GM19467 (cell line): ENCODE data around the gene JAK2.
A peak's percentile ranks its signal among the peaks of the same experiment; 100 is the strongest.
"Not testable (repeated sequence)": the region's sequence is repeated elsewhere in the genome, so short reads cannot be mapped to it uniquely, and the experiment has no call there.

Experiments
- ATAC-seq: cut with Tn5 transposase; IDR thresholded peaks from one replicate; pipeline ENCODE4 v1.9.1; 2021; ENCODE audit warnings: mild to moderate bottlenecking, moderate library complexity; ENCODE audit not compliant: unreplicated experiment

The JAK2 gene

GRCh38 chr9:4984621-4985385 is at the start of gene JAK2:
TSS of gene JAK2 (plus strand) at chr9:4985272. CDS start at chr9:5021988, 36,716 bp downstream.
- ATAC-seq = peak; percentile 63

- no peak for ATAC-seq
These were observed 48.8 kb upstream of the JAK2 start for GRCh38 chr9:4936277-4936676.

DNA sequence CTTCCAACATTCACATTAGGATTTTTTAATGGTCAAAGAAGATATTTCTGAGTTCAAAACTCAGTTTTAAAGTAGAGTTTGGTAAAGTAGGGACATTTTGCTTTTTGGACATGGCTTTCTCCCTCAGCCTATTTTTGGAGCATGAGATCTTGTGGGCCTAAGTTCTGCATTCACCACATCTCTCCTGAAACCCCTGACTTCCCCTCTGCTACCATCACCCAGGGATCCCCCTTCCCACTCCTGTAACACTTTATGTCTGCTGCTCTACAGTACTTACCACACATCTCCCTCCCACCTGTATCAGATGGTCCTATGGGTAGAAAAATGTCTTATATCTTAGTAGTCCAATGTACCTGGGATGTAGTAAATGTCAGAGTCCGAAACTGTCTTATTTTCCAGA is 48.2 kb upstream of the JAK2 start:
- no peak for ATAC-seq

DNA sequence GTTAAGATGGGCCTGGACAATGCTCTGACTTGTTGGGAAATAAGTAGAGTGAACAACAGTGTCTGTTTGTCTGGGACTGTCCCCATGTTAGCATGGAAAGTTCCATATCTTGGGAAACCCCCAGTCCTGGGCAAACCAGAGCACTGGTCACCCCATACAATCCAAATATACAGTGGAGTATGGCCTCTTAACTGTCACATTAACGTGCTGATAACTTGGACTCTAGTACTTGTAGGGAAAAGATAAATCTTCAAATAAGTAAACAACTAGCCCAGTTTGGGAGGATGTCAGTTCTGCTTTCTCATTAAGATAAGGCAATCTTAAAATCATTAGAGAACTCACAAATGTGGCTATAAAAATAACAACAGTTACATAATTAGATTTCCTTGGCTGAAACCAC is 47.6 kb upstream of the JAK2 start:
- no peak for ATAC-seq

- no peak for ATAC-seq
These were observed 46.6 kb upstream of the JAK2 start for GRCh38 chr9:4938496-4938895.

DNA sequence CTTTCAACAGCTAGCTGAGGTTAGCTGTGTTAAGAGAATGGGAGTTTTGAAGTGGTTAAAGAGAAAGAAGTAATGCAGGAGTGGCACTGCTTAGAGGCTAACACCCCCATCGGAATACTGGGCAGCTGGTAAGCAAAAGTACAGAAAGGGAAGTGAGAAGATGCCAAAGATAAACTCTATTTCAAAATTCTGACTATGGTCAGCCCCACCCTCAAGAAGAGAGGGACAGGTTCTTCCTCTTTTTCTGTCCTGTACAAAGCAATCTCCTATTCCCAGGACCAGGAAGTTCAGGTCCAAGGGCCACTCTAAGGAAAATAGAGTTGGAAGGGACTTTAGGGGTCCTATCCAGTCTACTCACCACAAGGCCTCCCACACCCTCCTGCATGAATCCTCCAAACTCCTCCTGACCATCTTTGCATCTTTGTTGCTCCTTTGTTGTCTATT is 45.9 kb upstream of the JAK2 start:
- peak; percentile 80 for ATAC-seq

GRCh38 chr9:4942042-4942691 is 42.9 kb upstream of the JAK2 start:
- not testable (repeated sequence) for ATAC-seq

DNA sequence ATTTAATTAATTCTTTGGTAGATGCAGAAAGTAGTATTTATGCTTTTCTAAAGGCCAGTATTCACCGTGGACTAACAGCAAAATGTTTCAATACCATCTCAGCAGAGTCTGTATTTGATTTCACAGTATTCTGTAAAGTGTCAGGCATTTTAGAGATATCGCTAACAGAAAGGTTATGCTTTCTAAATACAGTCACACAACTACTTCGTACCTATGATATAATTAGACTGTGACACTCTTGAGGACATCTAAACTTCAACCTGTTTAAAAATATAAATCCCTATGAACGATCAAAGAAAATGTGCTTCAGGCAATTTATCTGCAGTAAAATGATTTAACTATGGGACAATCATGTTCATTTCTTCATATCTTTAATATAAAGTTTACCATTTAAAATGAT is 41.7 kb upstream of the JAK2 start:
- ATAC-seq = no peak

DNA sequence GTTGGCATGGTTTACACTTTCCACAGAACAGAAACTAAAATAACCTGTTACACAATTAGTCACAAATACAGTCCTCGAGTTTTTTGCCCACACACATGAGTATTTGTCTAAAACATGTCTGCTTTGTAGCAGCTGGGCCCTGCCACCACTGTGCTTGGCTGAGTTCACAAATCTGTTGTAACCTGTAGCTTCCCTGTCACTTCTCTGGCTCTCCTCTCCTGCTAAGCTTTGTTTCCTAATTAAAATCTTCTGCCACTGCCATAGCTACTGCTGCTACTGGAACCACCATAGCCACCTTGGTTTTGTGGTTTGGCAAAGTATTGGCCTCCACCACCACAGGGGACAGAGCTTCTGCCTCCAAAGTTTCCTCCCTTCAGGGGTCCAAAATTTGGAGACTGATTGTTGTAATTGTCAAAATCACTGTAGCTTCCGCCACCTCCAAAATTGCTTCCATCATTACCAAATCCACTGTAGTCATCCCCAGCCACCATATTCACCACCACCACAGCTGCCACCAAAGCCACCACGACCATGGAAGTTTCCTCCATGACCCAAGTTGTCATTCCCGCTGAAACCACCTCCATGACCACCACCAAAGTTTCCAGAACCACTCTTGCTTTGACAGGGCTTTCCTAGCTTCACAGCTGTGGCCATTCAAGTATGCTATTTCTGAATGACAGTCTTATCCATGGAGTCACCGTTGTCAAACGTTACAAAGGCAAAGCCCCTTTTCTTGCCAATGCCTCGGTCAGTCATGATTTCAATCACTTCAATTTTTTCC is 40.5 kb upstream of the JAK2 start:
- not testable (repeated sequence) for ATAC-seq

- no peak for ATAC-seq
These were observed 38.1 kb upstream of the JAK2 start for GRCh38 chr9:4946937-4947336.

GRCh38 chr9:4955836-4956235 is 29.2 kb upstream of the JAK2 start:
- no peak for ATAC-seq

DNA sequence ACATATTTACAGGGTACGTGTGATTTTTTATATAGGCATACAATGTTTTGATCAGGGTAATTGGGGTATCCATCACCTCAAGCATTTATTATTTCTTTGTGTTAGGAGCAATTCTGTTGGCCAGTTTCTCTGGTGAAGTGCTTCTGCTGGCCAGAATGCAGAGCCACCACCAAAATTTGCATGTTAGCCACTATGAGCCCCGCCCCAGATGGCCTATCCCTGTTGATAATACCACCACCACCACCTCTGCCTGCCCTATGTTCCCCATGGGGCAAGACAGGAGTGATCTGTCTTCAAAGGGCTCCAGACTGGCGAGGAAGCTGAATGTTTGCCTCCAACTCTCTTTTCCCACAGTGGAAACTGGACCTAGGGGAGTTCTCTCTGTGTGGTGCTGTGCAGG is 26.0 kb upstream of the JAK2 start:
- ATAC-seq = no peak

DNA sequence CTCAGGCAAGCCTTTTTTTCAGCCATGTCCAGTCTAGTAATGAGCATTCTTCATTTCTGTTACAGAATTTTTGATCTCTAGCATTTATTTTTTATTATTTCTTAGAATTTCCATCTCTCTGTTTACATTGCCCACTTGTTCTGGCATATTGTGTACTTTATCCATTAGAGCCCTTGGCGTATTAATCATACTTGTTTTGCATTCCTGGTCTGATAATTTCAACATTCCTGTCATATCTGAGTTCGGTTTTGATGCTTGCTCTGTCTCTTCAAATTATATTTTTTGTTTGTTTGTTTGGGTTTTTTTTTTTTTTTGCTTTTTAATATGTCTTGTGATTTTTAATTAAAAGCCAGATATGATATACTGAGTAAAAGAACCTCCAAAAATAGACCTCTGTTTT is 23.0 kb upstream of the JAK2 start:
- ATAC-seq = no peak

GRCh38 chr9:4964540-4964939 is 20.5 kb upstream of the JAK2 start:
- no peak for ATAC-seq

- ATAC-seq = no peak
These were observed 19.8 kb upstream of the JAK2 start for GRCh38 chr9:4965174-4965821.

GRCh38 chr9:4967523-4967922 is 17.5 kb upstream of the JAK2 start:
- no peak for ATAC-seq

DNA sequence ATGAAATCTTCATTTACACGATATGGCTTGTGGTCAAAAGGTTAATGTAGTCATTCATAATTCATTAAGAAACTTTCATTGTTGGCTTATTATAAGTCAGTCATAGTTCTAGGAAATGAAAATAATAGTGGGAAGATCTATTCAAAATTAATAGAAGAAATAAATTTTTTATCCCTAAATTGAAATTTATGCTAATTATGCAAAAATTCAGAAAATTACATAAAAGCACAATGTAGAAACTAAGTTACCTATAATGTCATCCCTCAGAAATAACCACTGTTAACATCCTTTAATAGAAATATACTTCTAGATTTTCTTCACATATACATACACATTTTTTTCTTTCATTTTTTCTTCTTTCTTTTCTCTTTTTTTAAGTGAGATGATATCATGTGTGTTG is 15.9 kb upstream of the JAK2 start:
- no peak for ATAC-seq

DNA sequence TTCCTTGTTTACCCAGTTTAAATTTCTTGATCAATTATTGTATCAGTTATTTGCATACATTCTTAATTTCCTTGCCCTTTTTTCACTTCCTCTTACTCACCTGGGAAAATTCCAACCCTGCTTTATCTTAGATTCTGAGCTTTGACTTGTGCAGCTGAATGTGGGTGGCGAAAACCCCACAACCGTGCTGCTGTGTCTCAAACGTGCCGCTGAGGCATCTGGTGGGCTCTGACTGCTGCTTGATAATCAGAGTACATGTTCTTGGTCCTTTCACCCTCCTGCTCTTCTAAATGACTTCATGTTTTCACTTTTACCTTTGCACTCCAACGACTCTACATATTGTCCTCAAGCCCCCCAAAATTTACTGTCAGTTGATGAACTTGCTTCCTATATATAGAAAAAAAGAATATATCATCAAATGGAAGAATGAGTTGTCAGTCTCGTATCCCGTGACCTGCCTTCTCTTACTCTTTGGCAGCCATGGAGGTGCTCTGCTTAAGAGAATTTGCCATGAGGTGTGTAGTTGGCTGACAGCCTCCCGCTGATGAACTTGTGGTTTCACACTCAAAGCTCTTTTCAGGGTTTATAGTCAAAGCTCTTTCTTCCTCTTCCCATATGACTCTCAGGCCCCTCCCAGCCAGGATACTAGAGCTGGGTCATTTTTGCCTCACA is 14.0 kb upstream of the JAK2 start:
- ATAC-seq = peak; percentile 75

DNA sequence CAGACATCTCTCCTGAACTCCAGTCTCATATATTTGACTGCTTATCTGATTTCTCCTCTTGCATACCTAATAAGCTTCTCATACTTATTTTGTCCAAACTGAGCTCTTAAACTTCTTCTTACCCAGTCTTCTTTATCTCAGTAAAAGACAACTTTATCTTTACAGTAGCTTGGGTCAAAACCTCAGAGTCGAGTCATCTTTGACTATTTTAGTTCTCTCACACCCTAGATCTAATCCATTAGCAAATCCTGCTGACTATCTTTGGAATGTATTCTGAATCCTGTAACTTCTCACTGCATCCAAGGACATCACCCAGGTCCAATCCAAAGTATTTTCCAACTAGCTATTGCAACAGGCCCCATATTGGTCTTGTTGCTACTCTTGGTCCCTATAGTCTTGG is 11.8 kb upstream of the JAK2 start:
- ATAC-seq = no peak

GRCh38 chr9:4973902-4974301 is 11.2 kb upstream of the JAK2 start:
- no peak for ATAC-seq

DNA sequence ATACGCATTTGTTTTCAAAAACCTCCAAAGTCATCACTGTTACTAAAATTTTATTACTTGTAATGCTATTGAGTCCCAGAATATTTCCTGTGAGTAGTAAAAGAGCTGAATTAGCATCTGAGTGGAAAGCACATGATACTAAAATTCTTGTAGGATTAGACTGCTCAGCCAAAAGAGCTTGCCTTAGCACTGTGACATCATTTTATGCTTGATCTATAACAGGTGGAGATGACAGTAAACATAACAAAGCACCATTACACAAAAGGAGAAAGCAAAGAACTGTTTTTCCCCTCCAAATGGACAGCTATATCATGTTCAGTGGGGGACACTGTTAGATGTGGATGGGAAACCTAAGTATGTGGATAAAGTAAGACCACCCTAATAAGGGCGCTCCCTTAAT is 5.8 kb upstream of the JAK2 start:
- no peak for ATAC-seq
